ENCODE measurements around the gene CABCOCO1. TPM values are rescaled to one million over a fixed set of nuclear protein-coding genes. Genes with fewer than 3 reads are reported as not detected.

CABCOCO1 gene
- total and polyA plus RNA-seq, 10 of the 15 experiments (the other 5 are each of a cell fraction or from before 2014, with no cell fraction given) = not detected

GRCh38 chr10:61732629-61733278 is 70.0 kb downstream of the CABCOCO1 start:
- Histone ChIP-seq H3K4me2 (ENCODE audit: control insufficient read depth, insufficient read depth) (no peak overlapping the region), H2AFZ (ENCODE audit: control insufficient read depth, low read depth, low read length) (no peak overlapping the region), H3K9me3 (replicated peaks; ENCODE audit: control insufficient read depth, insufficient read depth, low read length) (no peaks in the 10 kb centered on the region), H3K4me3 (no peak overlapping the region), H3K4me1 (ENCODE audit: control insufficient read depth, insufficient read depth, low read length) (no peaks in the 10 kb centered on the region), H3K27ac (ENCODE audit: control insufficient read depth, insufficient read depth) (no peak overlapping the region), H3K9ac (ENCODE audit: control insufficient read depth, insufficient read depth, low read length) (no peak overlapping the region), H4K20me1 (ENCODE audit: control insufficient read depth, insufficient read depth) (no peaks in the 10 kb centered on the region), H3K79me2 (ENCODE audit: control insufficient read depth, insufficient read depth, low read length) (no peaks in the 10 kb centered on the region), H3K36me3 (ENCODE audit: control insufficient read depth in 2 of 2, insufficient read depth in 2 of 2, low read length in 1 of 2) (no peaks in the 10 kb centered on the region), H3K27me3 (replicated peaks in 1 of 2; ENCODE audit: control insufficient read depth in 2 of 2, insufficient read depth in 2 of 2, low read length in 1 of 2) (peaks cover 0 to 4% of the 10 kb centered on the region in 2 experiments; a peak in 1 of 4 replicates)
- ChIA-PET RAD21 (ENCODE audit: unreplicated experiment) (interaction anchor here (0.7 to 1.8 kb wide), 3 partner anchors 464 to 628 kb away, joined by 3 to 7 read pairs (median 3); no protein-coding TSS in a partner anchor), POLR2A (no interaction called here), CTCF (interaction anchor here (1.0 to 5.2 kb wide), 7 partner anchors 12 to 916 kb away, joined by 3 to 24 read pairs (median 3); no protein-coding TSS in a partner anchor), SMC1A (ENCODE audit: uncharacterized antibody, unreplicated experiment) (interaction anchor here (1.0 to 1.4 kb wide), 3 partner anchors 445 to 909 kb away, joined by 3 to 8 read pairs (median 3); no protein-coding TSS in a partner anchor)
- 7% methylated on average over 4 of the region's 4 CpGs for WGBS (ENCODE audit: insufficient coverage, insufficient replicate concordance, low lambda C conversion rate, missing lambda C conversion rate)
- no TSS peak for BruUV-seq (replicated peaks)
- FAIRE-seq (no peak), ATAC-seq (no peak), DNase-seq (ENCODE audit: low read depth, low spot score) (no peak)
- in situ Hi-C loops (cut with MboI) (no loop called here), intact Hi-C loops (cut with micrococcal nuclease; ENCODE audit: unreplicated experiment) (loop anchor here (1.0 to 2.0 kb wide), 2 partner anchors 591 to 916 kb away; no protein-coding TSS in a partner anchor)
- TF ChIP-seq BHLHE40 (IDR thresholded peaks at IDR 0.05; ENCODE audit: borderline replicate concordance in 1 of 2, low read depth in 2 of 2, low read length in 1 of 2) (no peak), ETV6 (conservative IDR thresholded peaks at IDR 0.05 in 1 of 2, IDR thresholded peaks at IDR 0.05 in 1 of 2; ENCODE audit: borderline replicate concordance in 1 of 2, low read depth in 1 of 2) (no peak), SIX5 (IDR thresholded peaks at IDR 0.05; ENCODE audit: low read depth, low read length, severe bottlenecking) (no peak), RAD21 (IDR thresholded peaks at IDR 0.05; ENCODE audit: insufficient read depth, low read depth, low read length) (no peak), SUPT20H (IDR thresholded peaks at IDR 0.05; ENCODE audit: borderline replicate concordance, control insufficient read depth, low read depth, low read length) (no peak), STAT1 (conservative IDR thresholded peaks at IDR 0.05) (no peak), GATAD2B (conservative IDR thresholded peaks at IDR 0.05; ENCODE audit: low read depth) (no peak), SKIL (IDR thresholded peaks at IDR 0.05; ENCODE audit: low read depth, poor library complexity, severe bottlenecking) (no peak), ZBTB4 (CRISPR knock-in tag; IDR thresholded peaks at IDR 0.05) (no peak), RELB (IDR thresholded peaks at IDR 0.05; ENCODE audit: low read depth) (no peak), FOXM1 (IDR thresholded peaks at IDR 0.05; ENCODE audit: low read depth, low read length) (no peak), ATF2 (IDR thresholded peaks at IDR 0.05; ENCODE audit: low read length) (no peak), SRF (IDR thresholded peaks at IDR 0.05; ENCODE audit: low read depth in 2 of 2, low read length in 2 of 2) (no peak)
